Endothelial cell (in vitro differentiated cells): ENCODE measurements around the gene LYRM2. TPM values are rescaled to one million over a fixed set of nuclear protein-coding genes. Genes with fewer than 3 reads are reported as not detected.
"Not testable (repeated sequence)": the region's sequence is repeated elsewhere in the genome, so short reads cannot be mapped to it uniquely, and the experiment has no call there.

Source experiments
- DNase-seq: peaks from one replicate; pipeline ENCODE4 v3.0.0; 2021; ENCODE audit warnings: low spot score
- H3K27ac Mint-ChIP-seq: one replicate; pipeline ENCODE4 v1.8.0; 2021; ENCODE audit warnings: mixed read lengths, inconsistent platforms; ENCODE audit not compliant: unreplicated experiment
- H3K27me3 Mint-ChIP-seq: one replicate; pipeline ENCODE4 v1.8.0; 2021; ENCODE audit warnings: mild to moderate bottlenecking, moderate library complexity, mixed read lengths, inconsistent platforms; ENCODE audit not compliant: unreplicated experiment
- H3K36me3 Mint-ChIP-seq: one replicate; pipeline ENCODE4 v1.8.0; 2021; ENCODE audit warnings: mild to moderate bottlenecking, low read depth, mixed read lengths, inconsistent platforms; ENCODE audit not compliant: unreplicated experiment
- H3K4me1 Mint-ChIP-seq: one replicate; pipeline ENCODE4 v1.8.0; 2021; ENCODE audit warnings: mild to moderate bottlenecking, mixed read lengths, inconsistent platforms; ENCODE audit not compliant: unreplicated experiment
- H3K4me3 Mint-ChIP-seq: one replicate; pipeline ENCODE4 v1.8.0; 2021; ENCODE audit warnings: mild to moderate bottlenecking, mixed read lengths, inconsistent platforms; ENCODE audit not compliant: unreplicated experiment
- H3K9me3 Mint-ChIP-seq: one replicate; pipeline ENCODE4 v1.8.0; 2021; ENCODE audit warnings: mixed read lengths, inconsistent platforms; ENCODE audit not compliant: unreplicated experiment
- CTCF ChIP-seq: fragments of 200-600 bp; sonication (generic); IDR thresholded peaks from one replicate; pipeline ENCODE4 v1.5.0; 2021; ENCODE audit warnings: antibody characterized with exemption; ENCODE audit not compliant: unreplicated experiment
- total RNA-seq: library from RNA; stranded (reverse); fragmentation: NEBNext Ultra II Directional; extraction: Animal tissue kit (Norgen Biotek cat#: 25700); gene quantifications from one replicate; pipeline ENCODE4 v1.2.1, GENCODE V29; 2021; ENCODE audit not compliant: unreplicated experiment

The LYRM2 gene
- total RNA-seq, 1 donor from 2014 or later = 16.0 TPM

- Mint-ChIP-seq H3K4me1 (peaks cover 9% of the 10 kb centered on the region), H3K27me3 (peaks cover 3% of the 10 kb centered on the region), H3K27ac (peak overlapping the region; percentile 67), H3K36me3 (peaks cover 30% of the 10 kb centered on the region), H3K4me3 (peak overlapping the region; percentile 70), H3K9me3 (no peaks in the 10 kb centered on the region)
- no peak for TF ChIP-seq CTCF
- DNase-seq = no peak
Observed at GRCh38 chr6:89640804-89641203, 2.3 kb upstream of the LYRM2 start.

DNA sequence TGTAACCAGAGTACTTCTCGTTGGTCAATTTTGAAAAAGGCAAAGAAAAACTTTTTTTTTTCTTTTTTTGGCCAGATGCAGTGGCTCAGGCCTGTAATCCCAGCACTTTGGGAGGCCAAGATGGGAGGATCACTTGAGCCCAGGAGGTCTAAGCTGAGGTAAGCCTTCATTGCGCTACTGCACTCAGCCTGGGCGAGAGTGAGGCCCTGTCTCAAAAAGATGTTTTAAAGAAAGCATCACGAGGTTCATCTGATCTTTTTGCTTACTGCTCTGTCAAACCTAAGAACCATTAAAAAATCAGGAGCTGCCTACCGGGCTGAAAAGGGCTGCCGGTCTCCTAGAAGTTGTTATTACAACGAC, 607 bp downstream of the LYRM2 start:
- peaks cover 9% of the 10 kb centered on the region for H3K4me1 Mint-ChIP-seq
- no peak for TF ChIP-seq CTCF
- peak overlapping the region; percentile 96 for H3K27ac Mint-ChIP-seq
- peaks cover 3% of the 10 kb centered on the region for H3K27me3 Mint-ChIP-seq
- H3K36me3 Mint-ChIP-seq = peaks cover 14% of the 10 kb centered on the region
- no peak for DNase-seq
- H3K4me3 Mint-ChIP-seq = peak overlapping the region; percentile 92
- H3K9me3 Mint-ChIP-seq = no peaks in the 10 kb centered on the region

- not testable (repeated sequence) for H3K4me3 Mint-ChIP-seq, H3K4me1 Mint-ChIP-seq, H3K9me3 Mint-ChIP-seq, H3K27ac Mint-ChIP-seq, DNase-seq, H3K27me3 Mint-ChIP-seq
- peaks cover 13% of the 10 kb centered on the region for H3K36me3 Mint-ChIP-seq
Observed at GRCh38 chr6:89636412-89636811, 2.1 kb downstream of the LYRM2 start.

DNA sequence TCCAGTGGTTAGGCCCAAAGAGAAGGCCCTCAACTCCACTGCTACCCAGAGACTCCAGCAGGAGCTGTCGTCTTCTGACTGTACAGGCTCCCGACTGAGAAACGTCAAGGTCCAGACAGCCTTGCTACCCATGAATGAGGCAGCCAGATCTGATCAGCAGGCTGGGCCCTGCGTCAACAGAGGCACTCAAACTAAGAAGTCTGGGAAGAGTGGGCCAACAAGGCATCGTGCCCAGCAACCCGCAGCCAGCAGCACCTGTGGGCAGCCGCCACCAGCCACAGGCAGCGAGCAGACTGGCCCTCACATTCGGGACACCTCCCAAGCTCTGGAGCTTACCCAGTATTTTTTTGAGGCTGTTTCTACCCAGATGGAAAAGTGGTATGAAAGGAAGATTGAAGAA, 8.1 kb downstream of the LYRM2 start:
- Mint-ChIP-seq H3K27ac (no peak overlapping the region), H3K36me3 (peaks cover 27% of the 10 kb centered on the region), H3K4me1 (no peaks in the 10 kb centered on the region), H3K4me3 (no peak overlapping the region), H3K27me3 (no peaks in the 10 kb centered on the region), H3K9me3 (no peaks in the 10 kb centered on the region)
- TF ChIP-seq CTCF = no peak
- DNase-seq = no peak

GRCh38 chr6:89623749-89624148, 14.8 kb downstream of the LYRM2 start:
- Mint-ChIP-seq H3K9me3 (no peaks in the 10 kb centered on the region), H3K27ac (no peak overlapping the region), H3K4me3 (no peak overlapping the region), H3K36me3 (peaks cover 26% of the 10 kb centered on the region), H3K4me1 (no peaks in the 10 kb centered on the region), H3K27me3 (no peaks in the 10 kb centered on the region)
- DNase-seq = no peak
- no peak for TF ChIP-seq CTCF

DNA sequence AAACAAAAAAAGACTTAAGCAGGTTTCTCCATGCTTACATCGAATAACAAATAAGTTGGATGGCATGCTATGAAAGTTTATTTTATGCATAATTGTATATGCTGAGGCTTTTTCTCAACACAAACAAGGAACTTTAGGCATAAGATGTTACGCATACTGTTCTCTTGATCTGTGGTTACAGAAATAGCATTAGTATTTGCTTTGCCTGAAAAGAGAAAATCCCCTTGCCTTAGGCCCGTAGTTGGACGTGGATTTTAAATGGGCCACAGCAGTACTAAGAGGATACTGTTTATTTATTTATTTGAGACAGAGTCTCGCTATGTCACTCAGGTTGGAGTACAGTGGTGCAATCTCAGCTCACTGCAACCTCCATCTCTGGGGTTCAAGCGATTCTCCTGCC, 19.0 kb downstream of the LYRM2 start:
- no peaks in the 10 kb centered on the region for H3K27me3 Mint-ChIP-seq
- H3K9me3 Mint-ChIP-seq = no peaks in the 10 kb centered on the region

More for the DNA sequence above, 19.0 kb downstream of the LYRM2 start:
- DNase-seq = no peak
- Mint-ChIP-seq H3K4me1 (no peaks in the 10 kb centered on the region), H3K27ac (no peak overlapping the region), H3K4me3 (no peak overlapping the region), H3K36me3 (peaks cover 35% of the 10 kb centered on the region)
- TF ChIP-seq CTCF = no peak
